DMS53 (cell line): Measurements from ENCODE around the gene TC2N.
"Not testable (repeated sequence)": the region's sequence is repeated elsewhere in the genome, so short reads cannot be mapped to it uniquely, and the experiment has no call there.

Experiments used
- DNase-seq: peaks from one replicate; lab custom pipeline; 2025; lab: John Stamatoyannopoulos, UW

Gene TC2N

GRCh38 chr14:91835197-91835919 lies 32.0 kb downstream of the TC2N start:
- peak; percentile 52 for DNase-seq

DNA sequence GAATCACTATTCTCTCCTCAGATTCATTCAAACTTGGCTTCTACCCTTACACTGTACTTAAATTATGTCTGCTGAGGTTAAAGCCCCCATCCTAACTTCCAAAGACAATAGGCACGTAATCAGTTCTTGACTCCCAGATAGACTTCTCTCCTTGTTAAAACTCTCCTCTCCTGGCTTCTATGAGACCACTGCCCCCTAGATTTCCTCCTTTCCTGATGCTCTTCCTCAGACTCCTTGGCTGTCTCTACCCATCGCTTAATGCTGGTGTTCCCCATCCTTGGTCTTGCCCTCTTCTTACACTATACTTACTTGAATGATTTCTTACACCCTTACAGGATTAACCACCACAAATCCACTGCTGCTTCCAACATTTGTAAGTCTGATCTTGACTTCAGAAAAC lies 32.8 kb downstream of the TC2N start:
- no peak for DNase-seq

- peak; percentile 50 for DNase-seq
Observed at GRCh38 chr14:91831337-91831736, 36.0 kb downstream of the TC2N start.

DNA sequence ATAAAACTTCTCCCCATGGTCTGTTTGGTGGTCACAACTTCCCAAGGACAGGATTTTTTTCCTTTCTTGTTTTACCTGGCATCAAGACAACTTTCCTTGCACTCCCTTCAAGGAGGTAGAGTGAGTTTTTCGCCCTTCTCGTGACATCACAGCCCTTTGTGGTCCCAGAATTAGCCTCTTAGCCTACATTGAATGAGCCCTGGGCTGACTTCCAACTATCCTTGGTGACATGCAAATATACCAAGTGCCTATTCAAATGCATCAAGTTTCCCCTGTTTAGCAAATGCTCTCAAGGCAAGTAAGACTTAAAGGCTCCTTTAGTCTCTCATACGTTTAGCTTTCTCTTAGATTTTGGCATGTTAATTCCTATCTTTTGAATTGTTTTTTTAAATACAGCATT lies 36.6 kb downstream of the TC2N start:
- peak; percentile 53 for DNase-seq

GRCh38 chr14:91829511-91829910 lies 37.8 kb downstream of the TC2N start:
- DNase-seq = peak; percentile 6

DNA sequence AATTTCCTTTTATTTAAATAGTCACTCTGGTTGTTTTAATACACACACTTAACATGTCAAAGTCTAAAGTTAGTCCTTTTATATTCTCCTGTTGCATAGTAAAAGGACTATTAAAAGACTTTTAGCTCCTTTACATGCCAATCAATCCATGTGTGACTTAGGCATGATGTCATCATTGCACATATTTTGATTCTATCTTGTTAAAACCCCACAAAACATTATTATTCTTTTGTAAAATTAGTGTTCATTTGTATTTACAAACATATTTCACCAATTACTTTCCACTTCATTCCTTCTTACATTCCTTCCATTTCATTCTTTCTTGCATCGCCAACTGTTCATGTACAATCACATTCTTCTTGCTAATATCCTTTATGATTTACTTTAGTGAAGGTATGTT lies 39.6 kb downstream of the TC2N start:
- no peak for DNase-seq

DNA sequence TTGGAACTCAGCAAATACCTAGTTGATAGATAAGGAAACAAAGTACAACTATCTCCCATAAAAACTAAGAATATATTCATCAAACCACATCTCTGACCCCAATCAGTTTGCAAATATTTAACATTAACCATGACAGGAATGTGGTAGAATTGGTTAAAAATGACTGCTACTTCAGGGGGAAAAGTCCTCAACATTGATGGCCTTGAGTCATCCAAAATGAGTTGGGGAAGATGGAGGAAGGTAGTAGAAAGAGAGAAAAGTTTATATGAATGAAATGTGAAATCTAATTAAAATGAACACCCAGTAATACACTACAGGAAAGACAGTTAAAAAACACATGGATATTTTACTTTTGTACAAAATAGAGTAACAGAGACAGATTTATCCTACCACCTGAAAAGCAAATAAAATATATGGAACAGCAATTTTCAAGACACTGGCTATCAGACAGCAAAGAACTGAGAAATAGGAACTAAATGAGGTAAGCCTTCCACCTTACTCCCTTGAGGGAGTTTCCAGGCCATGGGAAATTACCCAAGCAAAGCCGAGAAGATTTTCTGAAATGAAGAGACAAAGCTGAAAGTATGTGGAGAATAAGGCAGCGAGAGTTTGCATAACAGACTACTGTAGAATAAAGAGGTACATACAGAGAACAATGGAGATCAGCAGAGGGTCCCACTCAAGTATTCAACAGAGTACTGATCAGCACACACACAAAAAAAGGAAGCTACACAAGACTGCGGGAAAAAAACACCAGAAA lies 49.6 kb downstream of the TC2N start:
- DNase-seq = no peak

DNA sequence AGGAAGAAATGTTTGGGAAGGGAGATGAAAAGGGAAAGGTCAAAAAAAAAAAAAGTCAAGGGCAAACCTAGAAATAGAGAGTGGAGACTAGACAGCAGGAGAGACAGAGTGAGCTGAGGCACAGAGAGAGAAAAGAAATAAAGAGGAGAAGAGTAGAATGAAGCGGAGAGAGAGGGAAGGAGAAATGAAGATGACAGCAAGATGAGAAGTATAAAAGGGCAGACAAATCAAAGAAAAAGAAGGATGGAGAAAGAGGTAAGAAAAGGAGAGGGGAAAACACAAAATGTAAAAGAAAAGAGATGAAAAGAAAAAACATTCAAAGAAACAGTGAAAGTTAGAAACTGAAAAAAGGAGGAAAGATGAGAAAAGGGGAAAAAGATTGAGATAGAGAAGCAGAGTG lies 53.0 kb downstream of the TC2N start:
- DNase-seq = no peak

DNA sequence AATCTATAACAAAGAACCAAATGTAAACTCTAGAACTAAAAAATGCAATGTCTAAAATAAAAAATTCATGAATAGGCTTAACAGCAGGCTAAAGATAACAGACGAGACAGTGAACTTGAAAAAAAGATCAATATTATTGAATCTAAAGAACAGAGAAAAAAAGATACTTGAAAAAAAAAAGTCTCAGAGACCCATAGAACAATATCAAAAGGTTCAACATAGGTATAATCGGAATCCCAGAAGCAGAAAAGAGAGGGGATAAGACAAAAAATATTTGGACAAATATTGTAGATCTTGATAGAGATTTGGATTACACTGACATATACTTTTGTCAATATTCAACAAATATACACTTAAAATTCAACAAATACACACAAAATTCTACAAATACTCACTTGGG lies 56.6 kb downstream of the TC2N start:
- no peak for DNase-seq

DNA sequence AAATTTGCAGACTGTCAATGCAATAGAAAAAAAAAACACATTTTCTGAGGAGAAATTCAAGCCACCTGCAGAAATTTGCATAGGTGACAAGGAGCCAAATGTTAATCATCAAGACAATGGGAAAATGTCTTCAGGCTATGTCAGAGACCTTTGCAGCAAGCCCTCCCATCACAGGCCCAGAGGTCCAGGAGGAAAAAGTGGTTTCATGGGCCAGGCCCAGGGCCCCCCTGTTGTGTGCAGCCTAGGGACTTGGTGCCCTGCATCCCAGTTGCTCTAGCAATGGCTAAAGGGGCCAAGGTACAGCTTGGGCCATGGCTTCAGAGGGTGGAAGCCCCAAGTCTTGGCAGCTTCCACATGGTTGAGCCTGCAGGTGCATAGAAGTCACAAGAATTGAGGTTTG lies 60.6 kb downstream of the TC2N start:
- DNase-seq = no peak

DNA sequence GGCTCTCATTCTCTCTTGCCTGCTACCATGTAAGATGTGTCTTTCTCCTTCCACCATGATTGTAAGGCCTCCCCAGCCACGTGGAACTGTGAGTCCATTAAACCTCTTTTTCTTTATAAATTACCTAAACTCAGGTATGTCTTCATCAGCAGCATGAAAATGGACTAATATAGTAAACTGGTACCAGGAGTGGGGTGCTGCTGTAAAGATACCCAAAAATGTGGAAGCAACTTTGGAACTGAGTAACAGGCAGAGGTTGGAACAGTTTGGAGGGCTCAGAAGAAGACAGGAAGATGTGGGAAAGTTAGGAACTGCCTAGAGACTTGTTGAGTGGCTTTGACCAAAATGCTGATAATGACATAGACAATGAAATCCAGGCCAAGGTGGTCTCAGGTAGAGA lies 61.2 kb downstream of the TC2N start:
- DNase-seq = not testable (repeated sequence)

GRCh38 chr14:91805659-91806058 lies 61.7 kb downstream of the TC2N start:
- DNase-seq = no peak

DNA sequence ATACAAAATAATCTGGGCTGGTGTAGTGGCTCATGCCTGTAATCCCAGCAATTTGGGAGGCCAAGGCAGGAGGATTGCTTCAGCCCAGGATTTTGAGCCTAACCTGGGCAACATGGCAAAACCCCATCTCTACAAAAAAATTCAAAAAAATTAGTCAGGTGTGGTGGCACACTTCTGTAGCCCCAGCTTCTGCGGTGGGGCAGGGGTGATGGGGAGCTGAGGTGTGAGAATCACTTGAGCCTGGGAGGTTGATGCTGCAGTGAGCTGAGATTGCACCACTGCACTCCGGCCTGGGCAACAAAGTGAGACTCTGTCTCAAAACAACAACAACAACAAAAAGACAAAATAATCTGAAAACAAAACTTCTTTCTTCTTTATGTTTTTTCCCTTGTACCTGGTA lies 66.0 kb downstream of the TC2N start:
- DNase-seq = no peak

DNA sequence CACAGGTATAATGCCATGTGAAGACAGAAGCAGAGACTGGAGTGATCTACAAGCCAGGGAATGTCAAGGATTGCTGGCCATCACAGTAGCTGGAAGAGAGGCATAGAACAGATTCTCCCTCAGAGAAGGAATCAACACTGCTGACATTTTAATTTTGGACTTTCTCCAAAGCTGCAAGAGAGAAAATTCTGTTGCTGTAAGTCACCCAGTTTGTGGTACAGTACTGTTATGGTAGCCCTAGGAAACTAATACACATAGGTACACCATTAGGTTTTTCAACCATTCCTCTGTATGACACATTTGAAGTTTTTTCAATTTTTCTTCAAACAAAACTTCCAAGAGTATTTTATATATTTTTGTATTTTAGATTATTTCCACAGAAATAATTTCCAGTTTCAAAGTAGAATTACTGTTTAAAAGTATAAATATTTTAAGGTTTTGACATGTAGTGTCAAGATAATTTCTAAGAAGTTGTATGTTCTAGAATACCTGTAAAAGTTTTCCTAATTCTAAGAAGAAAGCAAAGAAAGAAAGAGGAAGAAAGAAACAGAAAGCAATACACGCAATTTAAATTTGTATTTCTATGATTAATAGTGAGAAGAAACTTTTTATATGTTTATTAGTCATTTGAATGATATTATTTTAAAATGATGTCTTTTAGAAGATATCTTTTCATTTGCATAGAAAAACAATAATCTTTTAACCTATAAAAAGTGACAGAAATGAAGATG lies 70.6 kb downstream of the TC2N start:
- no peak for DNase-seq

DNA sequence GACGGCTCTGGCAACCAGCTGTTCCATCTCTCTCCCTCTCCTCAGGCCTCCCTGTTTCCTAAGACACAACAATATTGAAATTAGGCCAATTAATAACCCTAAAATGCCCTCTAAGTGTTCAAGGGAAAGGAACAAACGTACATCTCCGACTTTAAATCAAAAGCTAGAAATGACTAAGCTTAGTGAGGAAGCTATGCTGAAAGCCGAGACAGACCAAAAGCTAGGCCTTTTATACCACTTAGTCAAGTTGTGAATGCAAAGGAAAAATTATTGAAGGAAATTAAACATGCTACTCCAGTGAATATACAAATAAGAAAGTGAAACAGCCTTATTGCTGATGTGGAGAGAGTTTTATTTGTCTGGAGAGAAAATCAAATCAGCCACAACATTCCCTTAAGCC lies 73.6 kb downstream of the TC2N start:
- DNase-seq = no peak

- no peak for DNase-seq
Observed at GRCh38 chr14:91786188-91786587, 81.1 kb downstream of the TC2N start.

- no peak for DNase-seq
Observed at GRCh38 chr14:91780452-91780851, 86.9 kb downstream of the TC2N start.

GRCh38 chr14:91778217-91778616 lies 89.1 kb downstream of the TC2N start:
- DNase-seq = no peak

GRCh38 chr14:91774140-91775096 lies 92.9 kb downstream of the TC2N start:
- peak; percentile 11 for DNase-seq

GRCh38 chr14:91770185-91770584 lies 97.2 kb downstream of the TC2N start:
- DNase-seq = no peak

DNA sequence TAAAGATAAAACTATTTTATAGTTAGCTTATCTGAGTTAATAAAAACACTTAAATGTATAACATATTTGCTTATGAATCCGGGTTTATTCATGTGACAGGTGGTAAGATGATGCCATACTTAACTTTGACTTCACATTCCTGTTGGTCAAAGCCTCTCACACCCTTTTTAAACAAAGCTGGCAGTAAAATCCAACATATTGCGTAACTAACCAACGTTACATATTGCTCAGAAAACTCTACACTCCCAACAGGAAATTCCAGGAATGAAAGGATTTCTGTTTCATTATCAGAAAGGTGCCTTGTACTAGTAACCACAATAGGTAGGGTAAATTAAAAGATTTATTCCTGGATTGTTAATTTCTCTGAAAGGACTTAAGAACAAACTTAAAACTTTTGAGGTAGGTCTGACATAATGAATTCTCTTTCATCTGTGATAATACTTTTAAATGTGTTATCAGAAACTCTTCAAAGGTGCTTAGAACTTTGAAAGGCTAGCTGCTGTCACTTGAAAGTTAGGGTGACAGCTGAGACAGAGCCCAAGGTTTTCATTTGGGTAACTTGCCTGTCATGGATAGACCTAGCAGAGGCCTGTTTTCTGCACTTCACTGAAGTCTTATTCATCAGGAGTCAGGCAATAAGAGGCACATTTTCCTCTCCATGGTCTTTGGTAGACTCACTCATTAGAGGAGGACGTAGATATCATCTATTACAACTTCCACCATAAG lies 111.6 kb downstream of the TC2N start:
- peak; percentile 29 for DNase-seq
